Measurements from ENCODE around the gene CTTNBP2NL.
"Not testable (repeated sequence)": the region's sequence is repeated elsewhere in the genome, so short reads cannot be mapped to it uniquely, and the experiment has no call there.

The CTTNBP2NL gene

GRCh38 chr1:112417271-112417670 lies 21.3 kb downstream of the CTTNBP2NL start:
- H3K36me3 ChIP-seq (ENCODE audit: control insufficient read depth in 2 of 2, insufficient read depth in 2 of 2, low read length in 2 of 2), result peaks cover 25 to 30% of the 10 kb centered on the region in 2 donors
- no peak overlapping the region for H3K4me3 ChIP-seq (ENCODE audit: low read length in 2 of 2)
- H3K27me3 ChIP-seq (ENCODE audit: control insufficient read depth in 2 of 2, insufficient read depth in 2 of 2, low read length in 2 of 2), result no peaks in the 10 kb centered on the region
- H3K9me3 ChIP-seq (ENCODE audit: control insufficient read depth in 2 of 2, low read length in 2 of 2), result no peaks in the 10 kb centered on the region
- no peaks in the 10 kb centered on the region for H3K4me1 ChIP-seq (ENCODE audit: control insufficient read depth in 2 of 2, insufficient read depth in 2 of 2, low read length in 2 of 2)
- H3K9ac ChIP-seq (ENCODE audit: low read depth in 1 of 2, low read length in 2 of 2), result no peak overlapping the region
- H3K27ac ChIP-seq (ENCODE audit: low read depth in 2 of 2, low read length in 2 of 2), result no peak overlapping the region

GRCh38 chr1:112418099-112418892 lies 22.3 kb downstream of the CTTNBP2NL start:
- peaks cover 15 to 26% of the 10 kb centered on the region in 2 donors for H3K36me3 ChIP-seq (ENCODE audit: control insufficient read depth in 2 of 2, insufficient read depth in 2 of 2, low read length in 2 of 2)

GRCh38 chr1:112423207-112423606 lies 27.2 kb downstream of the CTTNBP2NL start:
- peaks cover 0 to 8% of the 10 kb centered on the region in 2 donors for H3K36me3 ChIP-seq (ENCODE audit: control insufficient read depth in 2 of 2, insufficient read depth in 2 of 2, low read length in 2 of 2)
- no peak overlapping the region for H3K9ac ChIP-seq (ENCODE audit: low read depth in 1 of 2, low read length in 2 of 2)
- H3K27me3 ChIP-seq (ENCODE audit: control insufficient read depth in 2 of 2, insufficient read depth in 2 of 2, low read length in 2 of 2), result no peaks in the 10 kb centered on the region
- H3K4me3 ChIP-seq (ENCODE audit: low read length in 2 of 2), result no peak overlapping the region
- no peaks in the 10 kb centered on the region for H3K9me3 ChIP-seq (ENCODE audit: control insufficient read depth in 2 of 2, low read length in 2 of 2)
- H3K4me1 ChIP-seq (ENCODE audit: control insufficient read depth in 2 of 2, insufficient read depth in 2 of 2, low read length in 2 of 2), result no peaks in the 10 kb centered on the region
- H3K27ac ChIP-seq (ENCODE audit: low read depth in 2 of 2, low read length in 2 of 2), result no peak overlapping the region

More at GRCh38 chr1:112418099-112418892, 22.3 kb downstream of the CTTNBP2NL start:
- Histone ChIP-seq H3K4me3 (ENCODE audit: low read length in 2 of 2) (no peak overlapping the region), H3K9me3 (ENCODE audit: control insufficient read depth in 2 of 2, low read length in 2 of 2) (no peaks in the 10 kb centered on the region), H3K9ac (ENCODE audit: low read depth in 1 of 2, low read length in 2 of 2) (no peak overlapping the region), H3K4me1 (ENCODE audit: control insufficient read depth in 2 of 2, insufficient read depth in 2 of 2, low read length in 2 of 2) (no peaks in the 10 kb centered on the region), H3K27me3 (ENCODE audit: control insufficient read depth in 2 of 2, insufficient read depth in 2 of 2, low read length in 2 of 2) (no peaks in the 10 kb centered on the region), H3K27ac (ENCODE audit: low read depth in 2 of 2, low read length in 2 of 2) (no peak overlapping the region)

- not testable (repeated sequence) for H3K27me3 ChIP-seq (ENCODE audit: control insufficient read depth in 2 of 2, insufficient read depth in 2 of 2, low read length in 2 of 2); H3K4me3 ChIP-seq (ENCODE audit: low read length in 2 of 2); H3K9me3 ChIP-seq (ENCODE audit: control insufficient read depth in 2 of 2, low read length in 2 of 2); H3K36me3 ChIP-seq (ENCODE audit: control insufficient read depth in 2 of 2, insufficient read depth in 2 of 2, low read length in 2 of 2); H3K9ac ChIP-seq (ENCODE audit: low read depth in 1 of 2, low read length in 2 of 2); H3K27ac ChIP-seq (ENCODE audit: low read depth in 2 of 2, low read length in 2 of 2); H3K4me1 ChIP-seq (ENCODE audit: control insufficient read depth in 2 of 2, insufficient read depth in 2 of 2, low read length in 2 of 2)
These were observed 27.7 kb downstream of the CTTNBP2NL start for GRCh38 chr1:112423666-112424065.

GRCh38 chr1:112429749-112430148 lies 33.7 kb downstream of the CTTNBP2NL start:
- Histone ChIP-seq H3K4me1 (ENCODE audit: control insufficient read depth in 2 of 2, insufficient read depth in 2 of 2, low read length in 2 of 2) (no peaks in the 10 kb centered on the region), H3K27me3 (ENCODE audit: control insufficient read depth in 2 of 2, insufficient read depth in 2 of 2, low read length in 2 of 2) (no peaks in the 10 kb centered on the region), H3K36me3 (ENCODE audit: control insufficient read depth in 2 of 2, insufficient read depth in 2 of 2, low read length in 2 of 2) (peaks cover 3 to 5% of the 10 kb centered on the region in 2 donors), H3K9ac (ENCODE audit: low read depth in 1 of 2, low read length in 2 of 2) (no peak overlapping the region), H3K4me3 (ENCODE audit: low read length in 2 of 2) (no peak overlapping the region), H3K27ac (ENCODE audit: low read depth in 2 of 2, low read length in 2 of 2) (no peak overlapping the region), H3K9me3 (ENCODE audit: control insufficient read depth in 2 of 2, low read length in 2 of 2) (no peaks in the 10 kb centered on the region)

- H3K36me3 ChIP-seq (ENCODE audit: control insufficient read depth in 2 of 2, insufficient read depth in 2 of 2, low read length in 2 of 2), result peaks cover 5% of the 10 kb centered on the region in 2 donors
- peak overlapping the region in 1 of 2 donors; percentile 21 for H3K27ac ChIP-seq (ENCODE audit: low read depth in 2 of 2, low read length in 2 of 2)
- no peak overlapping the region for H3K9ac ChIP-seq (ENCODE audit: low read depth in 1 of 2, low read length in 2 of 2)
- H3K4me3 ChIP-seq (ENCODE audit: low read length in 2 of 2), result no peak overlapping the region
- no peaks in the 10 kb centered on the region for H3K9me3 ChIP-seq (ENCODE audit: control insufficient read depth in 2 of 2, low read length in 2 of 2)
- H3K27me3 ChIP-seq (ENCODE audit: control insufficient read depth in 2 of 2, insufficient read depth in 2 of 2, low read length in 2 of 2), result no peaks in the 10 kb centered on the region
- H3K4me1 ChIP-seq (ENCODE audit: control insufficient read depth in 2 of 2, insufficient read depth in 2 of 2, low read length in 2 of 2), result no peaks in the 10 kb centered on the region
These were observed 35.0 kb downstream of the CTTNBP2NL start for GRCh38 chr1:112431038-112431437.

- no peaks in the 10 kb centered on the region for H3K4me1 ChIP-seq (ENCODE audit: control insufficient read depth in 2 of 2, insufficient read depth in 2 of 2, low read length in 2 of 2)
- no peak overlapping the region for H3K27ac ChIP-seq (ENCODE audit: low read depth in 2 of 2, low read length in 2 of 2)
- H3K4me3 ChIP-seq (ENCODE audit: low read length in 2 of 2), result no peak overlapping the region
- peaks cover 13% of the 10 kb centered on the region in 2 donors for H3K36me3 ChIP-seq (ENCODE audit: control insufficient read depth in 2 of 2, insufficient read depth in 2 of 2, low read length in 2 of 2)
- no peak overlapping the region for H3K9ac ChIP-seq (ENCODE audit: low read depth in 1 of 2, low read length in 2 of 2)
- H3K27me3 ChIP-seq (ENCODE audit: control insufficient read depth in 2 of 2, insufficient read depth in 2 of 2, low read length in 2 of 2), result no peaks in the 10 kb centered on the region
- no peaks in the 10 kb centered on the region for H3K9me3 ChIP-seq (ENCODE audit: control insufficient read depth in 2 of 2, low read length in 2 of 2)
These were observed 39.4 kb downstream of the CTTNBP2NL start for GRCh38 chr1:112435448-112435847.

- no peaks in the 10 kb centered on the region for H3K9me3 ChIP-seq (ENCODE audit: control insufficient read depth in 2 of 2, low read length in 2 of 2)
- no peak overlapping the region for H3K9ac ChIP-seq (ENCODE audit: low read depth in 1 of 2, low read length in 2 of 2)
- no peak overlapping the region for H3K4me3 ChIP-seq (ENCODE audit: low read length in 2 of 2)
- H3K36me3 ChIP-seq (ENCODE audit: control insufficient read depth in 2 of 2, insufficient read depth in 2 of 2, low read length in 2 of 2), result peaks cover 8 to 13% of the 10 kb centered on the region in 2 donors
- no peak overlapping the region for H3K27ac ChIP-seq (ENCODE audit: low read depth in 2 of 2, low read length in 2 of 2)
- no peaks in the 10 kb centered on the region for H3K27me3 ChIP-seq (ENCODE audit: control insufficient read depth in 2 of 2, insufficient read depth in 2 of 2, low read length in 2 of 2)
- H3K4me1 ChIP-seq (ENCODE audit: control insufficient read depth in 2 of 2, insufficient read depth in 2 of 2, low read length in 2 of 2), result no peaks in the 10 kb centered on the region
These were observed 40.6 kb downstream of the CTTNBP2NL start for GRCh38 chr1:112436384-112437156.

- H3K27me3 ChIP-seq (ENCODE audit: control insufficient read depth in 2 of 2, insufficient read depth in 2 of 2, low read length in 2 of 2); H3K4me1 ChIP-seq (ENCODE audit: control insufficient read depth in 2 of 2, insufficient read depth in 2 of 2, low read length in 2 of 2); H3K9me3 ChIP-seq (ENCODE audit: control insufficient read depth in 2 of 2, low read length in 2 of 2); H3K9ac ChIP-seq (ENCODE audit: low read depth in 1 of 2, low read length in 2 of 2); H3K4me3 ChIP-seq (ENCODE audit: low read length in 2 of 2); H3K27ac ChIP-seq (ENCODE audit: low read depth in 2 of 2, low read length in 2 of 2): not testable (repeated sequence)
- peaks cover 8 to 13% of the 10 kb centered on the region in 2 donors for H3K36me3 ChIP-seq (ENCODE audit: control insufficient read depth in 2 of 2, insufficient read depth in 2 of 2, low read length in 2 of 2)
These were observed 42.1 kb downstream of the CTTNBP2NL start for GRCh38 chr1:112438156-112438555.

- H3K9ac ChIP-seq (ENCODE audit: low read depth in 1 of 2, low read length in 2 of 2), result no peak overlapping the region
- peaks cover 8 to 9% of the 10 kb centered on the region in 2 donors for H3K36me3 ChIP-seq (ENCODE audit: control insufficient read depth in 2 of 2, insufficient read depth in 2 of 2, low read length in 2 of 2)
- no peaks in the 10 kb centered on the region for H3K4me1 ChIP-seq (ENCODE audit: control insufficient read depth in 2 of 2, insufficient read depth in 2 of 2, low read length in 2 of 2)
- no peaks in the 10 kb centered on the region for H3K9me3 ChIP-seq (ENCODE audit: control insufficient read depth in 2 of 2, low read length in 2 of 2)
- no peak overlapping the region for H3K27ac ChIP-seq (ENCODE audit: low read depth in 2 of 2, low read length in 2 of 2)
- H3K4me3 ChIP-seq (ENCODE audit: low read length in 2 of 2), result no peak overlapping the region
- no peaks in the 10 kb centered on the region for H3K27me3 ChIP-seq (ENCODE audit: control insufficient read depth in 2 of 2, insufficient read depth in 2 of 2, low read length in 2 of 2)
These were observed 43.6 kb downstream of the CTTNBP2NL start for GRCh38 chr1:112439592-112439991.
